ENCODE data around the gene CHST3. TPM values are rescaled to one million over a fixed set of nuclear protein-coding genes. Genes with fewer than 3 reads are reported as not detected.

Gene CHST3
- total RNA-seq, 1 donor from 2014 or later = 21.7 TPM

DNA sequence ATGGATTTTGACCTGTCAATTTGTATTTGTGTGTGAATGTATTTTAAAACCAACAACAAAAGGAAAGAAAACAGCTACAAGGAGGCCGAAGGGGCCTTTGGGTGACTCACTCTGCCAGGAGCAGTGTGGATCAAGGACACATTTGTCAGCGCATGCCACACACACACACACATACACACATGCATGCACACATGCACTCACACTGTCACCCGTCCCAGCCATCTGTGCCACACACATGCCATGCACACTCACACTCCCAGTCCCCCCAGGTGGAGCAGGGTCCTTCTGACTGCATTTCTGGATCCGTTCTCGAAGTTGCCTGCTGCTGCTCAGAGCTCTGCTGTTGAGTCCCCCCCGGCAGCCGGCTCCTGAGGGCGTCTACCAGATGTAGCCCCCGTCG lies 98.2 kb downstream of the CHST3 start:
- Mint-ChIP-seq H3K4me3 (no peak overlapping the region), H3K4me1 (ENCODE audit: unreplicated experiment) (peaks cover 25% of the 10 kb centered on the region), H3K27ac (peak overlapping the region; percentile 46), H3K27me3 (no peaks in the 10 kb centered on the region), H3K9me3 (no peaks in the 10 kb centered on the region), H3K36me3 (no peaks in the 10 kb centered on the region)
- no peak for TF ChIP-seq CTCF (conservative IDR thresholded peaks at IDR 0.05)
- no peak for DNase-seq (ENCODE audit: extremely low spot score, unreplicated experiment)

Other genes starting within 250 kb of the CHST3 start
- gene C10orf105, start 244.6 kb upstream of the CHST3 start, total RNA-seq (ENCODE audit: low replicate concordance) = 0.31 TPM in 1 of 2 replicates, not detected in the other
- gene VSIR, start 190.9 kb upstream of the CHST3 start, total RNA-seq (ENCODE audit: low replicate concordance) = 47.0 and 82.1 TPM in 2 replicates
- 487 and 577 TPM in 2 replicates for gene PSAP, start 113.1 kb upstream of the CHST3 start, total RNA-seq (ENCODE audit: low replicate concordance)
- gene SPOCK2, start 124.2 kb downstream of the CHST3 start, total RNA-seq (ENCODE audit: low replicate concordance) = 13.8 TPM in 2 replicates

Measured in type B pancreatic cell (in vitro differentiated cells).